ENCODE results near the gene VPS8.

VPS8 gene

GRCh38 chr3:184772667-184773272 lies 39.2 kb upstream of the VPS8 start:
- Histone ChIP-seq H3K9ac (ENCODE audit: low read length) (no peak overlapping the region), H3K27ac (ENCODE audit: low read depth, low read length, poor library complexity, severe bottlenecking) (no peak overlapping the region), H2AFZ (ENCODE audit: low read length) (no peak overlapping the region), H3F3A (ENCODE audit: insufficient read depth, low read length) (no peaks in the 10 kb centered on the region), H3K79me2 (ENCODE audit: insufficient read depth, low read length) (no peaks in the 10 kb centered on the region), H3K4me3 (ENCODE audit: low read depth, low read length, poor library complexity, severe bottlenecking) (no peak overlapping the region), H3K9me3 (ENCODE audit: low read length) (no peaks in the 10 kb centered on the region), H3K36me3 (ENCODE audit: insufficient read depth, low read length) (no peaks in the 10 kb centered on the region), H3K9me2 (ENCODE audit: low read depth, low read length) (no peaks in the 10 kb centered on the region), H3K4me1 (ENCODE audit: insufficient read depth, low read length, severe bottlenecking) (no peaks in the 10 kb centered on the region), H3K27me3 (ENCODE audit: insufficient read depth, low read length) (0 out of 2 replicates have a peak, but pooled peaks cover 5% of the 10 kb centered on the region), H4K20me1 (ENCODE audit: insufficient read depth, low read length) (no peaks in the 10 kb centered on the region), H3K4me2 (ENCODE audit: low read length) (no peak overlapping the region)
- TF ChIP-seq EZH2 (IDR thresholded peaks at IDR 0.05; ENCODE audit: borderline replicate concordance, low read length) (no peak), CTCF (IDR thresholded peaks at IDR 0.05; ENCODE audit: low read length) (no peak)

GRCh38 chr3:184773283-184774186 lies 38.4 kb upstream of the VPS8 start:
- no peaks in the 10 kb centered on the region for H3K9me2 ChIP-seq (ENCODE audit: low read depth, low read length)
- TF ChIP-seq CTCF (IDR thresholded peaks at IDR 0.05; ENCODE audit: low read length): no peak
- no peak for TF ChIP-seq EZH2 (IDR thresholded peaks at IDR 0.05; ENCODE audit: borderline replicate concordance, low read length)
- H3K9me3 ChIP-seq (ENCODE audit: low read length): no peaks in the 10 kb centered on the region
- no peak overlapping the region for H3K9ac ChIP-seq (ENCODE audit: low read length)
- H3K4me2 ChIP-seq (ENCODE audit: low read length): no peak overlapping the region
- peaks cover 2% of the 10 kb centered on the region for H3K4me1 ChIP-seq (ENCODE audit: insufficient read depth, low read length, severe bottlenecking)
- no peaks in the 10 kb centered on the region for H3F3A ChIP-seq (ENCODE audit: insufficient read depth, low read length)
- H3K27ac ChIP-seq (ENCODE audit: low read depth, low read length, poor library complexity, severe bottlenecking): no peak overlapping the region
- no peak overlapping the region for H2AFZ ChIP-seq (ENCODE audit: low read length)
- no peaks in the 10 kb centered on the region for H3K36me3 ChIP-seq (ENCODE audit: insufficient read depth, low read length)
- no peak overlapping the region for H3K4me3 ChIP-seq (ENCODE audit: low read depth, low read length, poor library complexity, severe bottlenecking)
- H3K27me3 ChIP-seq (ENCODE audit: insufficient read depth, low read length): peaks cover 12% of the 10 kb centered on the region; the same call in 1 of the 2 replicates
- H4K20me1 ChIP-seq (ENCODE audit: insufficient read depth, low read length): no peaks in the 10 kb centered on the region
- no peaks in the 10 kb centered on the region for H3K79me2 ChIP-seq (ENCODE audit: insufficient read depth, low read length)

DNA sequence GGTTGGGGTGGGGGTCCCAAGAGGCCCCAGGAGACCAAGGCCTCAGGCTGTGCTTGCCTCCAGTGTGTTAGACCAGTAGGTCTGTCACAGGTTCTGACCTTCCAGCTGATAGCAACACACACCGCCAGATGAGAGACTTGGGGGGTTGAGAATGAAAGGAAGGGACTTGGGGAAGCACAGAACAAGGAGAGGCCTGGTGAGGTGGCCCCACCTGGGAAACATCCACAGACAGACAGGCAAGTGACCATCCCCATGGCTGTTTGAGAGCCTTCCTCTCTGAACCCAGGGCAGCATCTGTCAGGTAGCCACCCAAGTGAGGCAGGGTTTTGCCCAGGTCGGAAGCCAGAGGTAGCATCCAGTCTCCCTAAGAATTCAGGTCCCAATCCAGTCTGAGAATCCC lies 35.0 kb upstream of the VPS8 start:
- TF ChIP-seq EZH2 (IDR thresholded peaks at IDR 0.05; ENCODE audit: borderline replicate concordance, low read length) (no peak), CTCF (IDR thresholded peaks at IDR 0.05; ENCODE audit: low read length) (no peak)
- H3K9ac ChIP-seq (ENCODE audit: low read length): no peak overlapping the region
- H3K79me2 ChIP-seq (ENCODE audit: insufficient read depth, low read length): no peaks in the 10 kb centered on the region

More for the DNA sequence above, 35.0 kb upstream of the VPS8 start:
- H3K4me2 ChIP-seq (ENCODE audit: low read length): no peak overlapping the region
- no peaks in the 10 kb centered on the region for H3K36me3 ChIP-seq (ENCODE audit: insufficient read depth, low read length)
- no peaks in the 10 kb centered on the region for H3K9me3 ChIP-seq (ENCODE audit: low read length)
- H3K27ac ChIP-seq (ENCODE audit: low read depth, low read length, poor library complexity, severe bottlenecking): no peak overlapping the region
- H3K4me1 ChIP-seq (ENCODE audit: insufficient read depth, low read length, severe bottlenecking): peaks cover 3% of the 10 kb centered on the region
- H3F3A ChIP-seq (ENCODE audit: insufficient read depth, low read length): no peaks in the 10 kb centered on the region
- peaks cover 13% of the 10 kb centered on the region; the same call in 1 of the 2 replicates for H3K27me3 ChIP-seq (ENCODE audit: insufficient read depth, low read length)
- no peaks in the 10 kb centered on the region for H3K9me2 ChIP-seq (ENCODE audit: low read depth, low read length)
- H2AFZ ChIP-seq (ENCODE audit: low read length): no peak overlapping the region
- H4K20me1 ChIP-seq (ENCODE audit: insufficient read depth, low read length): no peaks in the 10 kb centered on the region
- H3K4me3 ChIP-seq (ENCODE audit: low read depth, low read length, poor library complexity, severe bottlenecking): no peak overlapping the region

Measured in OCI-LY1 (cell line).